HS-5 (cell line): Measurements from ENCODE around the gene SCUBE1.

ENCODE experiments used
- DNase-seq: peaks from one replicate; pipeline ENCODE4 v3.0.0-alpha.2; 2012; ENCODE audit warnings: low read depth

SCUBE1 gene

GRCh38 chr22:43173976-43174720 lies 169.0 kb downstream of the SCUBE1 start:
- DNase-seq: no peak

GRCh38 chr22:43173566-43173965 lies 169.6 kb downstream of the SCUBE1 start:
- DNase-seq: no peak

- DNase-seq: no peak
Observed at GRCh38 chr22:43172191-43172590, 171.0 kb downstream of the SCUBE1 start.

- DNase-seq: no peak
Observed at GRCh38 chr22:43171607-43172006, 171.6 kb downstream of the SCUBE1 start.

GRCh38 chr22:43171019-43171491 lies 172.1 kb downstream of the SCUBE1 start:
- no peak for DNase-seq

GRCh38 chr22:43170131-43170480 lies 173.1 kb downstream of the SCUBE1 start:
- DNase-seq: no peak

- no peak for DNase-seq
Observed at GRCh38 chr22:43169310-43170130, 173.7 kb downstream of the SCUBE1 start.

- no peak for DNase-seq
Observed at GRCh38 chr22:43168471-43169309, 174.5 kb downstream of the SCUBE1 start.

GRCh38 chr22:43167001-43167589 lies 176.1 kb downstream of the SCUBE1 start:
- no peak for DNase-seq

- no peak for DNase-seq
Observed at GRCh38 chr22:43166132-43166930, 176.8 kb downstream of the SCUBE1 start.

- DNase-seq: no peak
Observed at GRCh38 chr22:43164636-43165035, 178.5 kb downstream of the SCUBE1 start.

GRCh38 chr22:43163241-43163795 lies 179.9 kb downstream of the SCUBE1 start:
- no peak for DNase-seq

- no peak for DNase-seq
Observed at GRCh38 chr22:43162412-43163150, 180.6 kb downstream of the SCUBE1 start.

- DNase-seq: no peak
Observed at GRCh38 chr22:43160497-43161126, 182.6 kb downstream of the SCUBE1 start.

- no peak for DNase-seq
Observed at GRCh38 chr22:43159484-43160178, 183.5 kb downstream of the SCUBE1 start.

GRCh38 chr22:43158778-43159483 lies 184.2 kb downstream of the SCUBE1 start:
- DNase-seq: no peak

GRCh38 chr22:43157874-43158546 lies 185.2 kb downstream of the SCUBE1 start:
- no peak for DNase-seq

- no peak for DNase-seq
Observed at GRCh38 chr22:43156413-43156812, 186.8 kb downstream of the SCUBE1 start.
